ENCODE measurements around the gene EYA4. TPM values are rescaled to one million over a fixed set of nuclear protein-coding genes. Genes with fewer than 3 reads are reported as not detected.

Gene EYA4
- 8.1 TPM for total RNA-seq (ENCODE audit: unreplicated experiment)
- long read RNA-seq, partial matches to known transcripts: 0 of 2 reads
- long read RNA-seq, other reads (novel, unspliced or antisense): 2 of 2 reads

- Mint-ChIP-seq H3K9me3 (ENCODE audit: unreplicated experiment) (no peaks in the 10 kb centered on the region), H3K4me3 (ENCODE audit: unreplicated experiment) (peak within 1 kb of the TSS; percentile 94), H3K27me3 (ENCODE audit: unreplicated experiment) (peaks cover 20% of the 10 kb centered on the region), H3K27ac (ENCODE audit: unreplicated experiment) (peak within 1 kb of the TSS; percentile 30), H3K4me1 (ENCODE audit: unreplicated experiment) (peaks cover 23% of the 10 kb centered on the region), H3K36me3 (ENCODE audit: low read depth, unreplicated experiment) (no peaks in the 10 kb centered on the region)
- DNase-seq (ENCODE audit: low spot score): peak; percentile 67
- no peak for TF ChIP-seq CTCF (IDR thresholded peaks at IDR 0.05; ENCODE audit: unreplicated experiment)
Observed at GRCh38 chr6:133241086-133241900, at the start of gene EYA4. TSS of gene EYA4 (plus strand) at chr6:133241357. CDS start at chr6:133274781, 33,424 bp downstream.

GRCh38 chr6:133193396-133193795 is 47.8 kb upstream of the EYA4 start:
- Mint-ChIP-seq H3K4me1 (ENCODE audit: unreplicated experiment) (peaks cover 12% of the 10 kb centered on the region), H3K9me3 (ENCODE audit: unreplicated experiment) (no peaks in the 10 kb centered on the region), H3K27ac (ENCODE audit: unreplicated experiment) (peak overlapping the region; percentile 79), H3K36me3 (ENCODE audit: low read depth, unreplicated experiment) (no peaks in the 10 kb centered on the region), H3K27me3 (ENCODE audit: unreplicated experiment) (no peaks in the 10 kb centered on the region), H3K4me3 (ENCODE audit: unreplicated experiment) (no peak overlapping the region)
- TF ChIP-seq CTCF (IDR thresholded peaks at IDR 0.05; ENCODE audit: unreplicated experiment): no peak
- DNase-seq (ENCODE audit: low spot score): no peak

- Mint-ChIP-seq H3K4me3 (ENCODE audit: unreplicated experiment) (no peak overlapping the region), H3K27ac (ENCODE audit: unreplicated experiment) (no peak overlapping the region), H3K9me3 (ENCODE audit: unreplicated experiment) (no peaks in the 10 kb centered on the region), H3K27me3 (ENCODE audit: unreplicated experiment) (no peaks in the 10 kb centered on the region), H3K4me1 (ENCODE audit: unreplicated experiment) (no peaks in the 10 kb centered on the region), H3K36me3 (ENCODE audit: low read depth, unreplicated experiment) (no peaks in the 10 kb centered on the region)
- DNase-seq (ENCODE audit: low spot score): no peak
- TF ChIP-seq CTCF (IDR thresholded peaks at IDR 0.05; ENCODE audit: unreplicated experiment): no peak
Observed at GRCh38 chr6:133198725-133199124, 42.4 kb upstream of the EYA4 start.

- H3K27ac Mint-ChIP-seq (ENCODE audit: unreplicated experiment): no peak overlapping the region
- H3K4me3 Mint-ChIP-seq (ENCODE audit: unreplicated experiment): no peak overlapping the region
- TF ChIP-seq CTCF (IDR thresholded peaks at IDR 0.05; ENCODE audit: unreplicated experiment): no peak
- H3K27me3 Mint-ChIP-seq (ENCODE audit: unreplicated experiment): no peaks in the 10 kb centered on the region
- no peaks in the 10 kb centered on the region for H3K36me3 Mint-ChIP-seq (ENCODE audit: low read depth, unreplicated experiment)
- H3K9me3 Mint-ChIP-seq (ENCODE audit: unreplicated experiment): no peaks in the 10 kb centered on the region
- DNase-seq (ENCODE audit: low spot score): no peak
- H3K4me1 Mint-ChIP-seq (ENCODE audit: unreplicated experiment): no peaks in the 10 kb centered on the region
Observed at GRCh38 chr6:133201231-133201630, 39.9 kb upstream of the EYA4 start.

All from endothelial cell (in vitro differentiated cells).